PFSK-1 (cell line): Measurements from ENCODE around the gene NUDT8.

Experiments
- FOXP2 ChIP-seq: optimal IDR thresholded peaks from 2 replicates; pipeline ENCODE3; 2011; ENCODE audit warnings: borderline replicate concordance, control low read depth, inconsistent platforms; ENCODE audit not compliant: insufficient read depth; ENCODE audit errors: extremely low read length, extremely low read depth
- POLR2AphosphoS5 ChIP-seq: IDR thresholded peaks from 2 replicates; pipeline ENCODE4 v1.6.1; 2012; ENCODE audit warnings: low read depth, mild to moderate bottlenecking, control low read depth, low read length, moderate library complexity
- SIN3A ChIP-seq: IDR thresholded peaks from 2 replicates; pipeline ENCODE4 v1.6.1; 2012; ENCODE audit warnings: mild to moderate bottlenecking, low read length, moderate library complexity, borderline replicate concordance; ENCODE audit not compliant: insufficient read depth
- TAF1 ChIP-seq: IDR thresholded peaks from 2 replicates; pipeline ENCODE4 v1.6.1; 2012; ENCODE audit warnings: low read length, control low read depth, borderline replicate concordance; ENCODE audit not compliant: insufficient read depth
- TF ChIP-seq, protein P1 (sequence below), 2 experiments: IDR thresholded peaks; 2 replicates each; pipeline versions ENCODE4 v1.6.1 to v1.8.0; 2011 to 2012; ENCODE audit warnings: low read depth in 2 of 2, low read length in 2 of 2, control low read depth in 1 of 2, inconsistent platforms in 1 of 2, mild to moderate bottlenecking in 1 of 2, moderate library complexity in 1 of 2; ENCODE audit not compliant: insufficient read depth in 1 of 2

The NUDT8 gene

DNA sequence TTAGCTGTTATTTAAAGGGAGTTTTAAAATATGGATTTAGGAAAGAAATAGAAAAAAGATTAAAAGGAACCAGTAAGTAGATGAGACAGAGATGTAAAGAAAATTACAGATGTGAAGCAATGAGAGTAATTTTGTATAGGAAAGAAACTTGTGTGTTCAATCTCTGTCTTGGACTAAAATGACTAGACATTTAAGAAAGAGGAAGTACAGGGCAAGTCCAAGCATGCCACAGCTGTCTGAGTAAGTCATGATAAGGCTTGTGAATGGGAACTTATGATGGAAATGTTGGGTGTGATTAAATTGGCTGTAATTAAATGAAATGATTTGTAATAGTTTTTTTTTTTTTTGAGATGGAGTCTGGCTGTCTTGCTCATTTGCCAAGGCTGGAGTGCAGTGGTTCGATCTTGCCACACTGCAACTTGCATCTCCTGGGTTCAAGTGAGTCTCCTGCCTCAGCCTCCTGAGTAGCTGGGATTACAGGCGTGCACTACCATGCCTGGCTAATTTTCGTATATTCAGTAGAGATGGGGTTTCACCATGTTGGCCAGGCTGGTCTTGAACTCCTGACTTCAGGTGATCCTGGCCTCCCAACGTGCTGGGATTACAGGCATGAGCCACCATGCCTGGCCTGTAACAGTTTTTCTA is 26.7 kb upstream of the NUDT8 start:
- TF ChIP-seq SIN3A (no peak), POLR2AphosphoS5 (no peak), TAF1 (no peak), FOXP2 (no peak)
- TF ChIP-seq, protein P1, sequence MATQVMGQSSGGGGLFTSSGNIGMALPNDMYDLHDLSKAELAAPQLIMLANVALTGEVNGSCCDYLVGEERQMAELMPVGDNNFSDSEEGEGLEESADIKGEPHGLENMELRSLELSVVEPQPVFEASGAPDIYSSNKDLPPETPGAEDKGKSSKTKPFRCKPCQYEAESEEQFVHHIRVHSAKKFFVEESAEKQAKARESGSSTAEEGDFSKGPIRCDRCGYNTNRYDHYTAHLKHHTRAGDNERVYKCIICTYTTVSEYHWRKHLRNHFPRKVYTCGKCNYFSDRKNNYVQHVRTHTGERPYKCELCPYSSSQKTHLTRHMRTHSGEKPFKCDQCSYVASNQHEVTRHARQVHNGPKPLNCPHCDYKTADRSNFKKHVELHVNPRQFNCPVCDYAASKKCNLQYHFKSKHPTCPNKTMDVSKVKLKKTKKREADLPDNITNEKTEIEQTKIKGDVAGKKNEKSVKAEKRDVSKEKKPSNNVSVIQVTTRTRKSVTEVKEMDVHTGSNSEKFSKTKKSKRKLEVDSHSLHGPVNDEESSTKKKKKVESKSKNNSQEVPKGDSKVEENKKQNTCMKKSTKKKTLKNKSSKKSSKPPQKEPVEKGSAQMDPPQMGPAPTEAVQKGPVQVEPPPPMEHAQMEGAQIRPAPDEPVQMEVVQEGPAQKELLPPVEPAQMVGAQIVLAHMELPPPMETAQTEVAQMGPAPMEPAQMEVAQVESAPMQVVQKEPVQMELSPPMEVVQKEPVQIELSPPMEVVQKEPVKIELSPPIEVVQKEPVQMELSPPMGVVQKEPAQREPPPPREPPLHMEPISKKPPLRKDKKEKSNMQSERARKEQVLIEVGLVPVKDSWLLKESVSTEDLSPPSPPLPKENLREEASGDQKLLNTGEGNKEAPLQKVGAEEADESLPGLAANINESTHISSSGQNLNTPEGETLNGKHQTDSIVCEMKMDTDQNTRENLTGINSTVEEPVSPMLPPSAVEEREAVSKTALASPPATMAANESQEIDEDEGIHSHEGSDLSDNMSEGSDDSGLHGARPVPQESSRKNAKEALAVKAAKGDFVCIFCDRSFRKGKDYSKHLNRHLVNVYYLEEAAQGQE (IDR thresholded peaks at IDR 0.05; ENCODE audit: insufficient read depth in 1 of 2, low read depth in 2 of 2, low read length in 2 of 2): no peak

- TF ChIP-seq POLR2AphosphoS5 (no peak), SIN3A (no peak), TAF1 (no peak), FOXP2 (no peak)
- TF ChIP-seq, protein P1 (IDR thresholded peaks at IDR 0.05; ENCODE audit: insufficient read depth in 1 of 2, low read depth in 2 of 2, low read length in 2 of 2): no peak
Observed at GRCh38 chr11:67654225-67654624, 24.5 kb upstream of the NUDT8 start.

GRCh38 chr11:67652965-67653845 is 23.5 kb upstream of the NUDT8 start:
- no peak for TF ChIP-seq POLR2AphosphoS5
- TF ChIP-seq SIN3A: no peak
- TF ChIP-seq TAF1: no peak
- TF ChIP-seq, protein P1 (IDR thresholded peaks at IDR 0.05; ENCODE audit: insufficient read depth in 1 of 2, low read depth in 2 of 2, low read length in 2 of 2): no peak
- TF ChIP-seq FOXP2: no peak

DNA sequence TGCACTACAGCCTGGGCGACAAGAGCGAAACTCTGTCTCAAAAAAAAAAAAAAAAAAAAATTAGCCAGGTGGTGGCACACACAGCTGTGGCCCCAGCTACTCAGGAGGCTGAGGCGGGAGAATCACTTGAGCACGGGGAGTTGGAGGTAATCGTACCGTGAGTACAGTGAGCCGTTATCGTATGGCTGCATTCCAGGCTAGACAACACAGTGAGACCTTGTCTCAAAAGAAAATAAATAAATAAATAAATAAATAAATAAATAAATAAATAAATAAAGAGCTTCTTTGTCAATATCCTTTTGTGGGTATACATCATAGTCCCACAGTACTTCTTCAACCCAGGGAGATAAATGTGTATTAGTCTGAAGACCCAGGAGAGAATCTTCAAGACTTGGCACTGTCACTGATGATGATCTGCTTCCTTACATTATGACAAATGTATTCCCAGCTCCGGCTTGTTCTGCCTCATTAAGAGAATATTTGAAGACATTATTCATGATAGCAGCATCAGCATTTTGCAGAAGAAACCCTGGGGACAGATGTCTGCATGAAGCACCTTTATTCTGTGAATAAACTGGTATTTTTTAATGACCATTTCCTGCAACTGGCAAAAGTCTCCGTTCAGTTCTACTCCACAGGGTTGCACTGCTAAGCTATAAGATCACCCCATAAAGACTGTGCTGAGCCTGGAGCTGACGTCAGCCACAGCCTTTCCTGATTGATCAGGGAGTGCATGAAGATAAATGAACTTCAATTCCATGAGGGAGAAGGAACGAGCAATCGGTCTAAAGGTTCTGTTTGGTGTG is 22.4 kb upstream of the NUDT8 start:
- TF ChIP-seq, protein P1 (IDR thresholded peaks at IDR 0.05; ENCODE audit: insufficient read depth in 1 of 2, low read depth in 2 of 2, low read length in 2 of 2): no peak
- TF ChIP-seq POLR2AphosphoS5: no peak
- no peak for TF ChIP-seq TAF1
- TF ChIP-seq SIN3A: no peak
- no peak for TF ChIP-seq FOXP2
